Panc1 (cell line): Measurements from ENCODE around the gene LRRK1. TPM values are rescaled to one million over a fixed set of nuclear protein-coding genes. Genes with fewer than 3 reads are reported as not detected.

ENCODE experiments used
- ATAC-seq: fragments of 200-7000 bp; cut with Tn5 transposase; 2 replicates; pipeline ENCODE4 v1.9.1; 2020; ENCODE audit warnings: mild to moderate bottlenecking, moderate library complexity
- BruUV-seq: library from RNA; stranded (reverse); fragments of 400-500 nt; replicated peaks from 2 replicates; lab custom pipeline; 2021; lab: Mats Ljungman, UMichigan
- CTCF ChIA-PET: fragments of 300-600 bp; sonication (Branson Sonifier 250); formaldehyde crosslinking; loops from one replicate; lab custom pipeline; 2022; ENCODE audit warnings: antibody characterized with exemption; lab: Charles Lee
- POLR2A ChIA-PET: fragments of 300-600 bp; sonication (Branson Sonifier 250); formaldehyde crosslinking; loops from one replicate; lab custom pipeline; 2022; ENCODE audit warnings: antibody characterized with exemption; lab: Charles Lee
- DNase-seq: peaks from one replicate; pipeline ENCODE4 v3.0.0-alpha.2; 2010; ENCODE audit warnings: low read depth, low spot score
- H3K27ac ChIP-seq: 2 replicates; pipeline ENCODE4 v1.5.1; 2011; ENCODE audit warnings: mild to moderate bottlenecking, low read length, inconsistent platforms
- H3K27me3 ChIP-seq: fragments of 200-500 bp; sonication (Bioruptor generic); 2 replicates; pipeline ENCODE4 v1.6.0; 2014; ENCODE audit warnings: low read length, inconsistent platforms; ENCODE audit not compliant: control insufficient read depth, insufficient read depth
- H3K36me3 ChIP-seq: fragments of 200-500 bp; sonication (Bioruptor generic); 2 replicates; pipeline ENCODE4 v1.5.1; 2014; ENCODE audit warnings: inconsistent platforms, mild to moderate bottlenecking, low read length, moderate library complexity; ENCODE audit not compliant: control insufficient read depth, insufficient read depth
- H3K4me1 ChIP-seq: 2 replicates; pipeline ENCODE4 v1.5.1; 2011; ENCODE audit warnings: inconsistent platforms, mild to moderate bottlenecking, low read length, moderate library complexity; ENCODE audit not compliant: control insufficient read depth, insufficient read depth
- H3K4me3 ChIP-seq, 2 experiments: 2 replicates each; pipeline ENCODE4 v1.5.1; 2011 to 2012; ENCODE audit warnings: low read depth in 2 of 2, low read length in 2 of 2, mild to moderate bottlenecking in 2 of 2, inconsistent platforms in 1 of 2, moderate library complexity in 1 of 2
- H3K9me3 ChIP-seq: fragments of 200-500 bp; sonication (Bioruptor generic); 2 replicates; pipeline ENCODE4 v1.5.1; 2014; ENCODE audit warnings: low read depth, mild to moderate bottlenecking, inconsistent platforms, low read length, moderate library complexity; ENCODE audit not compliant: control insufficient read depth, insufficient read depth
- POLR2AphosphoS5 ChIP-seq: IDR thresholded peaks from 2 replicates; pipeline ENCODE4 v1.6.1; 2012; ENCODE audit warnings: mild to moderate bottlenecking, low read depth, low read length, moderate library complexity
- SIN3A ChIP-seq: IDR thresholded peaks from 2 replicates; pipeline ENCODE4 v1.6.1; 2012; ENCODE audit warnings: low read depth, mild to moderate bottlenecking, low read length, moderate library complexity, borderline replicate concordance; ENCODE audit not compliant: insufficient read depth
- TCF7L2 ChIP-seq: IDR thresholded peaks from 2 replicates; pipeline ENCODE4 v1.6.1; 2011; ENCODE audit warnings: mild to moderate bottlenecking, low read depth, low read length, inconsistent platforms
- in situ Hi-C: cut with HindIII; loops from 2 replicates; pipeline ENCODE4 v1.10.0; 2016; ENCODE audit warnings: low sequenced_read_pairs, low pct_unique_long_range_greater_than_20kb
- intact Hi-C: fragments of 100-400 bp; cut with micrococcal nuclease; formaldehyde crosslinking; loops from one replicate; pipeline ENCODE4 v1.10.0; 2022; ENCODE audit not compliant: unreplicated experiment
- total RNA-seq: library from RNA; stranded (reverse); gene quantifications from one replicate; pipeline ENCODE4 v1.2.1, GENCODE V29; 2021; ENCODE audit not compliant: unreplicated experiment
- TF ChIP-seq, protein P1 (sequence below), 2 experiments: IDR thresholded peaks; 2 replicates each; pipeline ENCODE4 v1.6.1; 2011 to 2012; ENCODE audit warnings: low read depth in 2 of 2, control low read depth in 1 of 2, low read length in 1 of 2, mild to moderate bottlenecking in 1 of 2, moderate library complexity in 1 of 2; ENCODE audit not compliant: insufficient read depth in 1 of 2
- TF ChIP-seq, protein P2 (sequence below): fragments of 450-650 bp; IDR thresholded peaks from 2 replicates; pipeline ENCODE4 v1.5.1; 2017; ENCODE audit warnings: mild to moderate bottlenecking

The LRRK1 gene
- total RNA-seq, 1 experiment from 2014 or later, result 88.0 TPM

DNA sequence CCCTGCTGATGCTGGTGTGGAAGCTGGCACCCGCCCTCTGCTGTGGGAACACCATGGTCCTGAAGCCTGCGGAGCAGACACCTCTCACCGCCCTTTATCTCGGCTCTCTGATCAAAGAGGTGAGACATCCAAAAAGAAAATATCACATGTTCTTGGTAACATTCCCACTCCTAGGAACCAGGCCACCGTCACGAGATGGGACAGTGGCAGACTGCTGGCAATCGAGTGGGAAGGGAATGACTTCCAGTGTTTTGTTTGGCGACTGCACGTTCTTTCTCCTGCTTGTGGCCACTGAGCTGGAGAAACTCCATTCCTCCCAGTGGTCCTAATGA lies 25.2 kb upstream of the LRRK1 start:
- Histone ChIP-seq H3K4me1 (no peaks in the 10 kb centered on the region), H3K4me3 (no peak overlapping the region), H3K27me3 (no peaks in the 10 kb centered on the region), H3K9me3 (no peaks in the 10 kb centered on the region), H3K27ac (no peak overlapping the region), H3K36me3 (peaks cover 9% of the 10 kb centered on the region; the same call in 1 of the 2 replicates)
- no peak for TF ChIP-seq TCF7L2
- TF ChIP-seq, protein P1, sequence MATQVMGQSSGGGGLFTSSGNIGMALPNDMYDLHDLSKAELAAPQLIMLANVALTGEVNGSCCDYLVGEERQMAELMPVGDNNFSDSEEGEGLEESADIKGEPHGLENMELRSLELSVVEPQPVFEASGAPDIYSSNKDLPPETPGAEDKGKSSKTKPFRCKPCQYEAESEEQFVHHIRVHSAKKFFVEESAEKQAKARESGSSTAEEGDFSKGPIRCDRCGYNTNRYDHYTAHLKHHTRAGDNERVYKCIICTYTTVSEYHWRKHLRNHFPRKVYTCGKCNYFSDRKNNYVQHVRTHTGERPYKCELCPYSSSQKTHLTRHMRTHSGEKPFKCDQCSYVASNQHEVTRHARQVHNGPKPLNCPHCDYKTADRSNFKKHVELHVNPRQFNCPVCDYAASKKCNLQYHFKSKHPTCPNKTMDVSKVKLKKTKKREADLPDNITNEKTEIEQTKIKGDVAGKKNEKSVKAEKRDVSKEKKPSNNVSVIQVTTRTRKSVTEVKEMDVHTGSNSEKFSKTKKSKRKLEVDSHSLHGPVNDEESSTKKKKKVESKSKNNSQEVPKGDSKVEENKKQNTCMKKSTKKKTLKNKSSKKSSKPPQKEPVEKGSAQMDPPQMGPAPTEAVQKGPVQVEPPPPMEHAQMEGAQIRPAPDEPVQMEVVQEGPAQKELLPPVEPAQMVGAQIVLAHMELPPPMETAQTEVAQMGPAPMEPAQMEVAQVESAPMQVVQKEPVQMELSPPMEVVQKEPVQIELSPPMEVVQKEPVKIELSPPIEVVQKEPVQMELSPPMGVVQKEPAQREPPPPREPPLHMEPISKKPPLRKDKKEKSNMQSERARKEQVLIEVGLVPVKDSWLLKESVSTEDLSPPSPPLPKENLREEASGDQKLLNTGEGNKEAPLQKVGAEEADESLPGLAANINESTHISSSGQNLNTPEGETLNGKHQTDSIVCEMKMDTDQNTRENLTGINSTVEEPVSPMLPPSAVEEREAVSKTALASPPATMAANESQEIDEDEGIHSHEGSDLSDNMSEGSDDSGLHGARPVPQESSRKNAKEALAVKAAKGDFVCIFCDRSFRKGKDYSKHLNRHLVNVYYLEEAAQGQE (IDR thresholded peaks at IDR 0.05; ENCODE audit: insufficient read depth in 1 of 2, low read depth in 2 of 2, low read length in 1 of 2), result no peak
- no TSS peak for BruUV-seq
- intact Hi-C loops, result no loop called here
- ATAC-seq, result no peak
- CTCF ChIA-PET, result no interaction called here
- in situ Hi-C loops, result no loop called here
- POLR2A ChIA-PET, result no interaction called here
- no peak for DNase-seq

DNA sequence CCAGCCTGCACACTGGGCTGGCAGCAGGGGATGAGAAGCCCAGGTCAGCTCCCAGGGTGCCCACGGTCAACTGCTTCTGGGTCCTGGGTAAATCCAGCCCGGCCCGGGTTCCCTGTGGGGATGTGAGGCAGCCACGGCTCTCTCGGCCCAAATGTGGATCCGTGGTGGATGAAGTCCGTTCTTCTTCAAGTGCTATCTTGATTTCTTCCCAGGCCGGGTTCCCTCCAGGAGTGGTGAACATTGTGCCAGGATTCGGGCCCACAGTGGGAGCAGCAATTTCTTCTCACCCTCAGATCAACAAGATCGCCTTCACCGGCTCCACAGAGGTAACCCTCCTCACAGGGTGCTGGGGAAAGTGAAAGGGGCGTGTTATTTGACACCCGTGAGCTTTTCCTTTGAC lies 23.4 kb upstream of the LRRK1 start:
- TF ChIP-seq TCF7L2, result no peak
- no peak for TF ChIP-seq POLR2AphosphoS5
- no peak for TF ChIP-seq SIN3A
- TF ChIP-seq, protein P2, sequence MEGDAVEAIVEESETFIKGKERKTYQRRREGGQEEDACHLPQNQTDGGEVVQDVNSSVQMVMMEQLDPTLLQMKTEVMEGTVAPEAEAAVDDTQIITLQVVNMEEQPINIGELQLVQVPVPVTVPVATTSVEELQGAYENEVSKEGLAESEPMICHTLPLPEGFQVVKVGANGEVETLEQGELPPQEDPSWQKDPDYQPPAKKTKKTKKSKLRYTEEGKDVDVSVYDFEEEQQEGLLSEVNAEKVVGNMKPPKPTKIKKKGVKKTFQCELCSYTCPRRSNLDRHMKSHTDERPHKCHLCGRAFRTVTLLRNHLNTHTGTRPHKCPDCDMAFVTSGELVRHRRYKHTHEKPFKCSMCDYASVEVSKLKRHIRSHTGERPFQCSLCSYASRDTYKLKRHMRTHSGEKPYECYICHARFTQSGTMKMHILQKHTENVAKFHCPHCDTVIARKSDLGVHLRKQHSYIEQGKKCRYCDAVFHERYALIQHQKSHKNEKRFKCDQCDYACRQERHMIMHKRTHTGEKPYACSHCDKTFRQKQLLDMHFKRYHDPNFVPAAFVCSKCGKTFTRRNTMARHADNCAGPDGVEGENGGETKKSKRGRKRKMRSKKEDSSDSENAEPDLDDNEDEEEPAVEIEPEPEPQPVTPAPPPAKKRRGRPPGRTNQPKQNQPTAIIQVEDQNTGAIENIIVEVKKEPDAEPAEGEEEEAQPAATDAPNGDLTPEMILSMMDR, result no peak
- TF ChIP-seq, protein P1 (IDR thresholded peaks at IDR 0.05; ENCODE audit: insufficient read depth in 1 of 2, low read depth in 2 of 2, low read length in 1 of 2), result no peak
- Histone ChIP-seq H3K27ac (no peak overlapping the region), H3K4me3 (no peak overlapping the region), H3K36me3 (peaks cover 11% of the 10 kb centered on the region), H3K4me1 (no peaks in the 10 kb centered on the region), H3K27me3 (no peaks in the 10 kb centered on the region), H3K9me3 (no peaks in the 10 kb centered on the region)
- ATAC-seq (no peak), DNase-seq (no peak)
- BruUV-seq, result no TSS peak
- in situ Hi-C loops (no loop called here), intact Hi-C loops (no loop called here)
- ChIA-PET POLR2A (no interaction called here), CTCF (no interaction called here)
